CD4-positive, CD25-positive, alpha-beta regulatory T cell (primary cell): Measurements from ENCODE around the gene CACNB3. TPM values are rescaled to one million over a fixed set of nuclear protein-coding genes. Genes with fewer than 3 reads are reported as not detected.

Experiments used
- ATAC-seq, 2 donors: fragments of 150-1000 bp; cut with Tn5 transposase; one replicate each; pipeline ENCODE4 v1.10.0; 2021; ENCODE audit warnings: low read depth in 2 of 2, moderate number of reproducible peaks in 2 of 2, moderate library complexity in 1 of 2
- DNase-seq, 3 donors: peaks; one replicate each; pipeline versions ENCODE4 v3.0.0 to v3.0.0-alpha.2; 2012 to 2022; ENCODE audit warnings: mixed read lengths in 1 of 3
- H3K27ac ChIP-seq: one replicate; pipeline ENCODE4 v1.7.0; 2013; ENCODE audit warnings: mild to moderate bottlenecking, low read length; ENCODE audit not compliant: insufficient read depth, poor library complexity, severe bottlenecking
- H3K27me3 ChIP-seq: one replicate; pipeline ENCODE4 v1.7.0; 2013; ENCODE audit warnings: low read length; ENCODE audit not compliant: control insufficient read depth, insufficient read depth
- H3K36me3 ChIP-seq: one replicate; pipeline ENCODE4 v1.7.0; 2013; ENCODE audit warnings: mild to moderate bottlenecking, low read length, moderate library complexity; ENCODE audit not compliant: control insufficient read depth, insufficient read depth
- H3K4me1 ChIP-seq: 2 replicates; pipeline ENCODE4 v1.7.0; 2013; ENCODE audit warnings: mild to moderate bottlenecking, low read length; ENCODE audit not compliant: insufficient read depth, control insufficient read depth, poor library complexity, severe bottlenecking
- H3K4me3 ChIP-seq: one replicate; pipeline ENCODE4 v1.7.0; 2013; ENCODE audit warnings: low read depth, mild to moderate bottlenecking, low read length, moderate library complexity
- H3K9me3 ChIP-seq, 2 experiments: 1 replicate in 1 of 2; 2 replicates in 1 of 2; pipeline ENCODE4 v1.7.0; 2013; ENCODE audit warnings: low read length in 2 of 2, mild to moderate bottlenecking in 1 of 2, moderate library complexity in 1 of 2; ENCODE audit not compliant: control insufficient read depth in 2 of 2
- H3K27ac Mint-ChIP-seq, 3 donors: one replicate each; pipeline ENCODE4 v1.8.0; 2020 to 2022; ENCODE audit warnings: mild to moderate bottlenecking in 3 of 3, mixed read lengths in 3 of 3, moderate library complexity in 2 of 3
- H3K27me3 Mint-ChIP-seq: one replicate; pipeline ENCODE4 v1.8.0; 2022; ENCODE audit warnings: mild to moderate bottlenecking, mixed read lengths
- H3K36me3 Mint-ChIP-seq: one replicate; pipeline ENCODE4 v1.8.0; 2020; ENCODE audit warnings: mixed read lengths
- H3K4me1 Mint-ChIP-seq, 4 donors: one replicate each; pipeline ENCODE4 v1.8.0; 2020 to 2022; ENCODE audit warnings: mixed read lengths in 4 of 4, mild to moderate bottlenecking in 1 of 4
- H3K4me3 Mint-ChIP-seq, 4 donors: one replicate each; pipeline ENCODE4 v1.8.0; 2020 to 2022; ENCODE audit warnings: mild to moderate bottlenecking in 4 of 4, mixed read lengths in 4 of 4, moderate library complexity in 3 of 4
- H3K9me3 Mint-ChIP-seq, 7 donors: one replicate each; pipeline ENCODE4 v1.8.0; 2020 to 2022; ENCODE audit warnings: mixed read lengths in 7 of 7, mild to moderate bottlenecking in 3 of 7, moderate library complexity in 2 of 7
- polyA plus RNA-seq, 4 donors: library from polyadenylated mRNA; unstranded; fragments of 300-500 nt; fragmentation: Illumina TruSeq; gene quantifications; one replicate each; pipeline ENCODE4 v1.2.3, GENCODE V29; 2021
- total RNA-seq: library from RNA; stranded (reverse); gene quantifications from one replicate; pipeline ENCODE4 v1.2.3, GENCODE V29; 2022

The CACNB3 gene
- total RNA-seq (9.1 TPM), polyA plus RNA-seq (1 to 10 TPM in 2 of 4 donors, under 1 TPM in 2; 0.32 to 2.3 (median 0.83) TPM)

GRCh38 chr12:48817873-48818830 is at the start of gene CACNB3:
Gene CACNB3, plus strand, starts transcription at chr12:48818496. Its CDS starts 434 bp downstream, at chr12:48818930.
- Histone ChIP-seq H3K4me3 (peak within 1 kb of the TSS; percentile 18), H3K27ac (no peak within 1 kb of the TSS), H3K27me3 (no peaks in the 10 kb centered on the region), H3K4me1 (peaks cover 34% of the 10 kb centered on the region), H3K9me3 (no peaks in the 10 kb centered on the region), H3K36me3 (no peaks in the 10 kb centered on the region)
- no peaks in the 10 kb centered on the region for H3K36me3 Mint-ChIP-seq
- DNase-seq (peak; percentile 75 to 80 (median 77)), ATAC-seq (peak; percentile 62 to 65)
- no peaks in the 10 kb centered on the region for H3K9me3 Mint-ChIP-seq
- peak within 1 kb of the TSS; percentile 38 to 87 (median 43) for H3K27ac Mint-ChIP-seq
- peaks cover 6 to 45% (median 17%) of the 10 kb centered on the region in 4 donors for H3K4me1 Mint-ChIP-seq
- peak within 1 kb of the TSS; percentile 90 to 96 (median 92) for H3K4me3 Mint-ChIP-seq
- peaks cover 18% of the 10 kb centered on the region for H3K27me3 Mint-ChIP-seq

DNA sequence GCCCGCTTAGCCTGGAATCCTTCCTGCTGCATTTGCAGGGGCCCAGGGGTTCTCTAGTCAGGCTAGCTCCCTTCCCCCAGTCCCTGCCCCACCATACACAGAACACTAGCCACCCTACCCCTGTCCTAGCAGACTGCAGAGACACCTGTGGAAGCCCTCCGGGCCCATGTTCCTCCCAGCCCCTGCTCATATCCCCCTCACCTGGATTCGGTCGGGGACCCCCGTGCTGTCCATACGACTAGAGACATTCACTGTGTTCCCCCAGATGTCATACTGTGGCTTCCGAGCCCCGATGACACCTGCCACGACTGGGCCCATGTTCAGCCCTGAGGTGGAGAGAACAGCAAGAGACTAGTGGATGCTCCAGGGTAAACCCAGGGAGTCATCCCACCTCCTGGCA is 49.6 kb upstream of the CACNB3 start:
- no peak for ATAC-seq
- H3K27me3 Mint-ChIP-seq: peaks cover 13% of the 10 kb centered on the region

DNA sequence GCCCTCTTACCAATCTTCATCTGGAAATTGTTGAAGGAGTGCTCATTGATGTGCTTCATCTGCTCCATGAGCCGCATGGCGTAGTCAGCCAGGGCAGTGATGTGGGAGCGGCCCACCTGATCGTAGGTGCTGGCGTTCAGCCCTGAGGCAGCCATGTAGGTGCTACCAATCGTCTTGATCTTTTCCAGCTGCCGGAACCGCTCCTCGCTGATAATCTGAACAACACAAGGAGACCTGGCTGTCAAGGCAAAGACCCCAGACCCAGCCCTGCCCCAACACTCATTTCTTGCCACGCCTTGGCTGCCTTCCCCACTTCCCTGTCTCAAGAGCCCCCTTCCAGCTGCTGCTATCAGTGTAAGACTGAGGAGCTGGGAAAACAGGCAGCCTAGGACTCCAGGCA is 47.5 kb upstream of the CACNB3 start:
- no peak for ATAC-seq
- peak overlapping the region in 1 of 3 donors; percentile 8 for H3K27ac Mint-ChIP-seq
- no peak overlapping the region for H3K4me3 ChIP-seq
- H3K27me3 Mint-ChIP-seq: peaks cover 8% of the 10 kb centered on the region
- peaks cover 0 to 1% (median 0%) of the 10 kb centered on the region in 7 donors for H3K9me3 Mint-ChIP-seq
- H3K36me3 Mint-ChIP-seq: no peaks in the 10 kb centered on the region
- H3K27me3 ChIP-seq: no peaks in the 10 kb centered on the region
- DNase-seq: no peak
- H3K36me3 ChIP-seq: no peaks in the 10 kb centered on the region
- H3K4me1 Mint-ChIP-seq: peaks cover 0 to 2% (median 1%) of the 10 kb centered on the region in 4 donors
- H3K4me1 ChIP-seq: no peaks in the 10 kb centered on the region
- no peak overlapping the region for H3K4me3 Mint-ChIP-seq
- H3K27ac ChIP-seq: no peak overlapping the region
- H3K9me3 ChIP-seq: no peaks in the 10 kb centered on the region

More for the DNA sequence above, 49.6 kb upstream of the CACNB3 start:
- H3K27ac Mint-ChIP-seq: no peak overlapping the region
- Histone ChIP-seq H3K4me1 (no peaks in the 10 kb centered on the region), H3K36me3 (no peaks in the 10 kb centered on the region), H3K27ac (no peak overlapping the region), H3K4me3 (no peak overlapping the region), H3K9me3 (no peaks in the 10 kb centered on the region), H3K27me3 (no peaks in the 10 kb centered on the region)
- peaks cover 0 to 9% (median 3%) of the 10 kb centered on the region in 4 donors for H3K4me1 Mint-ChIP-seq
- peaks cover 0 to 1% (median 0%) of the 10 kb centered on the region in 7 donors for H3K9me3 Mint-ChIP-seq
- no peak overlapping the region for H3K4me3 Mint-ChIP-seq
- H3K36me3 Mint-ChIP-seq: no peaks in the 10 kb centered on the region
- DNase-seq: no peak

DNA sequence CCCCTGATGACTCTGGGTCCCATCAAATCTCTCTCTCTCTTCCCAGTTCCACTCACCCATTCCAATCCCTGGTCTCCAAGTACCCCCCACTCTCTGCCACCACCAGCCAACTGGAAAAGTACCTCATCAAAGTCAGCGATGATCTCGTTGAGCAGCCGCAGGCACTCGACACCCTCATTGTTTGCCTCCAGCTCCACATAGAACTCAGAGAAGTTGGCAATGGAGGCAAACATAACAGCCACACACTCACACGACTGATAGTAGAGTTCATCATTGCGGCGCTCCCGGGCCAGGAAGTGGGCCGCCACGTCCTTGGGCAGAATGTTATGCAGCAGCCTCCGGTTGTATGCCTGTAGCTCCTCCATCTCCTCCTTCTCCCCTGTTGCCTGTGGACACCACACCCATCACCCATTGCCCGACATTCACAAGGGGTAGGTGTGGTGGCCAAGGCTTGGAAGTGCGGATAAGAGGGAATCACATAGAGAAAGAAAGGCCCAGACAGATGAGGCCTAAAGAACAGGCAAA is 46.6 kb upstream of the CACNB3 start:
- Histone ChIP-seq H3K4me1 (no peaks in the 10 kb centered on the region), H3K27ac (no peak overlapping the region), H3K9me3 (no peaks in the 10 kb centered on the region), H3K4me3 (no peak overlapping the region), H3K27me3 (no peaks in the 10 kb centered on the region), H3K36me3 (no peaks in the 10 kb centered on the region)
- Mint-ChIP-seq H3K27me3 (peaks cover 7% of the 10 kb centered on the region), H3K4me1 (no peaks in the 10 kb centered on the region), H3K36me3 (no peaks in the 10 kb centered on the region), H3K9me3 (peaks cover 0 to 1% (median 0%) of the 10 kb centered on the region in 7 donors), H3K4me3 (no peak overlapping the region), H3K27ac (no peak overlapping the region)
- no peak for ATAC-seq
- DNase-seq: no peak

DNA sequence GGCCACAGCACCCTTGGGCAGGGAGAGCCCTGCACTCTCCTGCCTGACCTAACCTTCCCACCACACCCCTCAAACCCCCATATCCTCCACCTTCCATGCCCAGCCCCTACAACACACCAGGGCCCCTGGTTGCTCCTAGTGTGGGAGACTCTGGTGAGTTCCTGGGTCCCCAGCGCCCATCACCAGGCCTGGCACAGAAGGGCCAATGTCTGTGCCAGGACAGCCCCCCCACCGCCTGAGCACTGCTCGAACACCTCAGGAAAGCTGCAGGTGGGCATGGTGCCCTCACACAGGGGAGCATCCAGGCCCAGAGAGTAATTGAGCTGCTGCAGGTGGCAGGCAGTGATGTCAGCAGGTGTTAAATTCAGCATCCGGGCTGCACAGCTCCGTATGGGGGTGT is 44.6 kb upstream of the CACNB3 start:
- Histone ChIP-seq H3K4me3 (no peak overlapping the region), H3K27me3 (no peaks in the 10 kb centered on the region), H3K9me3 (no peaks in the 10 kb centered on the region), H3K36me3 (no peaks in the 10 kb centered on the region), H3K27ac (no peak overlapping the region), H3K4me1 (no peaks in the 10 kb centered on the region)
- no peak for DNase-seq
- Mint-ChIP-seq H3K4me3 (no peak overlapping the region), H3K36me3 (no peaks in the 10 kb centered on the region), H3K27me3 (peaks cover 7% of the 10 kb centered on the region), H3K4me1 (no peaks in the 10 kb centered on the region), H3K9me3 (peaks cover 0 to 1% (median 0%) of the 10 kb centered on the region in 7 donors), H3K27ac (no peak overlapping the region)
- ATAC-seq: peak in 1 of 2 donors; percentile 19

DNA sequence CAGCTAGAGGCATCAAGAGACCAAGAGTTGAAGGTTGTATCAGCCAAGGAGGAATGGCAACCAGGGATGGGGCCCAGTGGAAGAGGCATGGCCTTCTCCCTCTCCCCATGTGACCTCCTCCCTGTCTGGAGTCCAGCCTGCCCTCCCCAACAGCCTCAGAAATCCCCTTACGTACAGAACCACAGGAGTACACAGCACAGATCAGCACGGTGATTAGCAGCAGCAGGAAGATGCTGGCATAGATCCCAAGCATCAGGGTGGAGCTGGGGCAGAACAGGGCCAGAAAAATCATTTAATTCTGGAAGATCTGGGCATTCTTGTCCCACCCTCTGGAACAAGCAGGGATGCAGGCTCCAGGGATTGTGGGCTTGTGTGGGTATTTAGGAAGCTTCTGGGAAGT is 43.8 kb upstream of the CACNB3 start:
- no peaks in the 10 kb centered on the region for H3K4me1 ChIP-seq
- no peak for ATAC-seq

DNA sequence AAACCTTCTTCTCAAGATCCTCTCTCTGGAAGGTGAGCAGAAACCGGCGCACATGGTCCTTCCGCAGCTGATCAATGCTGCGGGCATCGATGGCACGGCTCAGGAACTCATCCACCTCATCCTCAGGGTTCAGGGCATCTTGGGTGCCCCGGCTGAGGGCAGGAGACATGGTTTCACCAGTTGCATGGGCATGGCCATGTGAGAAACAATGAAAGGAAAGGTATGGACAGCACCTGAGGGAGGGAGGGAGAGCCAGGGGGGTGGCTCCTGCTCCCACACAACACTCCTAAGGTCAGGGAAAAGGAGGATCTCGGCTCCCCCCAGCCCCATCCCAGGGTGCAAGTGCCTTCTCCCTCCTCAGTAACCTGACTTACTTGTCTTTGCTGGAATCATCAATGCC is 43.0 kb upstream of the CACNB3 start:
- H3K27me3 ChIP-seq: no peaks in the 10 kb centered on the region
- no peaks in the 10 kb centered on the region for H3K4me1 Mint-ChIP-seq
- ATAC-seq (no peak), DNase-seq (no peak)
- no peak overlapping the region for H3K27ac Mint-ChIP-seq
- H3K9me3 Mint-ChIP-seq: peaks cover 0 to 1% (median 0%) of the 10 kb centered on the region in 7 donors
- H3K36me3 Mint-ChIP-seq: no peaks in the 10 kb centered on the region
- H3K9me3 ChIP-seq: no peaks in the 10 kb centered on the region
- peaks cover 14% of the 10 kb centered on the region for H3K27me3 Mint-ChIP-seq
- no peak overlapping the region for H3K27ac ChIP-seq
- no peak overlapping the region for H3K4me3 ChIP-seq
- H3K36me3 ChIP-seq: no peaks in the 10 kb centered on the region
- H3K4me3 Mint-ChIP-seq: no peak overlapping the region
- H3K4me1 ChIP-seq: no peaks in the 10 kb centered on the region

More for the DNA sequence above, 43.8 kb upstream of the CACNB3 start:
- H3K36me3 ChIP-seq: no peaks in the 10 kb centered on the region
- H3K27me3 Mint-ChIP-seq: peaks cover 11% of the 10 kb centered on the region
- no peak overlapping the region for H3K27ac Mint-ChIP-seq
- H3K4me3 Mint-ChIP-seq: no peak overlapping the region
- no peaks in the 10 kb centered on the region for H3K4me1 Mint-ChIP-seq
- H3K4me3 ChIP-seq: no peak overlapping the region
- no peaks in the 10 kb centered on the region for H3K27me3 ChIP-seq
- H3K9me3 Mint-ChIP-seq: peaks cover 0 to 1% (median 0%) of the 10 kb centered on the region in 7 donors
- no peak for DNase-seq
- H3K9me3 ChIP-seq: no peaks in the 10 kb centered on the region
- no peaks in the 10 kb centered on the region for H3K36me3 Mint-ChIP-seq
- H3K27ac ChIP-seq: no peak overlapping the region
